ENCODE measurements around the gene SMIM38.

SMIM38 gene

GRCh38 chr11:69155302-69156234 is at the start of gene SMIM38:
Gene SMIM38 (plus strand): TSS chr11:69155935. CDS start chr11:69157847, 1,912 bp downstream.
- Mint-ChIP-seq H3K9me3 (no peaks in the 10 kb centered on the region), H3K4me1 (ENCODE audit: low read depth) (peaks cover 14% of the 10 kb centered on the region), H3K27me3 (peaks cover 4% of the 10 kb centered on the region), H3K4me3 (peak within 1 kb of the TSS; percentile 47), H3K27ac (peak within 1 kb of the TSS; percentile 83), H3K36me3 (ENCODE audit: low read depth) (no peaks in the 10 kb centered on the region)

GRCh38 chr11:69106031-69106811 is 49.5 kb upstream of the SMIM38 start:
- H3K27ac Mint-ChIP-seq, result no peak overlapping the region
- H3K27me3 Mint-ChIP-seq, result no peaks in the 10 kb centered on the region
- H3K36me3 Mint-ChIP-seq (ENCODE audit: low read depth), result no peaks in the 10 kb centered on the region
- H3K4me3 Mint-ChIP-seq, result no peak overlapping the region
- peaks cover 3% of the 10 kb centered on the region for H3K4me1 Mint-ChIP-seq (ENCODE audit: low read depth)
- H3K9me3 Mint-ChIP-seq, result peaks cover 6% of the 10 kb centered on the region

- Mint-ChIP-seq H3K4me1 (ENCODE audit: low read depth) (no peaks in the 10 kb centered on the region), H3K9me3 (peaks cover 6% of the 10 kb centered on the region)
Measured at GRCh38 chr11:69107413-69107812, 48.3 kb upstream of the SMIM38 start.

GRCh38 chr11:69108030-69108429 is 47.7 kb upstream of the SMIM38 start:
- peaks cover 6% of the 10 kb centered on the region for H3K9me3 Mint-ChIP-seq
- no peaks in the 10 kb centered on the region for H3K27me3 Mint-ChIP-seq
- H3K4me1 Mint-ChIP-seq (ENCODE audit: low read depth), result no peaks in the 10 kb centered on the region
- no peaks in the 10 kb centered on the region for H3K36me3 Mint-ChIP-seq (ENCODE audit: low read depth)
- no peak overlapping the region for H3K4me3 Mint-ChIP-seq
- H3K27ac Mint-ChIP-seq, result no peak overlapping the region

More at GRCh38 chr11:69107413-69107812, 48.3 kb upstream of the SMIM38 start:
- H3K36me3 Mint-ChIP-seq (ENCODE audit: low read depth), result no peaks in the 10 kb centered on the region
- no peak overlapping the region for H3K27ac Mint-ChIP-seq
- no peaks in the 10 kb centered on the region for H3K27me3 Mint-ChIP-seq
- H3K4me3 Mint-ChIP-seq, result no peak overlapping the region

GRCh38 chr11:69108559-69108958 is 47.2 kb upstream of the SMIM38 start:
- H3K4me3 Mint-ChIP-seq, result no peak overlapping the region
- no peaks in the 10 kb centered on the region for H3K36me3 Mint-ChIP-seq (ENCODE audit: low read depth)
- H3K4me1 Mint-ChIP-seq (ENCODE audit: low read depth), result no peaks in the 10 kb centered on the region
- H3K27ac Mint-ChIP-seq, result no peak overlapping the region
- H3K9me3 Mint-ChIP-seq, result peaks cover 6% of the 10 kb centered on the region
- H3K27me3 Mint-ChIP-seq, result no peaks in the 10 kb centered on the region

- no peak overlapping the region for H3K4me3 Mint-ChIP-seq
- H3K4me1 Mint-ChIP-seq (ENCODE audit: low read depth), result no peaks in the 10 kb centered on the region
- H3K27ac Mint-ChIP-seq, result no peak overlapping the region
Measured at GRCh38 chr11:69109101-69109500, 46.6 kb upstream of the SMIM38 start.

GRCh38 chr11:69110451-69110850 is 45.3 kb upstream of the SMIM38 start:
- H3K9me3 Mint-ChIP-seq, result peaks cover 6% of the 10 kb centered on the region
- H3K27ac Mint-ChIP-seq, result peak overlapping the region; percentile 46
- H3K27me3 Mint-ChIP-seq, result no peaks in the 10 kb centered on the region
- no peaks in the 10 kb centered on the region for H3K36me3 Mint-ChIP-seq (ENCODE audit: low read depth)
- no peaks in the 10 kb centered on the region for H3K4me1 Mint-ChIP-seq (ENCODE audit: low read depth)
- H3K4me3 Mint-ChIP-seq, result no peak overlapping the region

More at GRCh38 chr11:69109101-69109500, 46.6 kb upstream of the SMIM38 start:
- H3K9me3 Mint-ChIP-seq, result peaks cover 6% of the 10 kb centered on the region
- H3K36me3 Mint-ChIP-seq (ENCODE audit: low read depth), result no peaks in the 10 kb centered on the region
- no peaks in the 10 kb centered on the region for H3K27me3 Mint-ChIP-seq

- peaks cover 6% of the 10 kb centered on the region for H3K9me3 Mint-ChIP-seq
- H3K4me1 Mint-ChIP-seq (ENCODE audit: low read depth), result no peaks in the 10 kb centered on the region
- no peaks in the 10 kb centered on the region for H3K27me3 Mint-ChIP-seq
- H3K27ac Mint-ChIP-seq, result no peak overlapping the region
- no peaks in the 10 kb centered on the region for H3K36me3 Mint-ChIP-seq (ENCODE audit: low read depth)
- no peak overlapping the region for H3K4me3 Mint-ChIP-seq
Measured at GRCh38 chr11:69111624-69112542, 43.9 kb upstream of the SMIM38 start.

- peaks cover 6% of the 10 kb centered on the region for H3K9me3 Mint-ChIP-seq
- H3K27me3 Mint-ChIP-seq, result no peaks in the 10 kb centered on the region
- no peak overlapping the region for H3K4me3 Mint-ChIP-seq
- no peaks in the 10 kb centered on the region for H3K36me3 Mint-ChIP-seq (ENCODE audit: low read depth)
- no peak overlapping the region for H3K27ac Mint-ChIP-seq
- no peaks in the 10 kb centered on the region for H3K4me1 Mint-ChIP-seq (ENCODE audit: low read depth)
Measured at GRCh38 chr11:69113226-69113625, 42.5 kb upstream of the SMIM38 start.

- Mint-ChIP-seq H3K36me3 (ENCODE audit: low read depth) (no peaks in the 10 kb centered on the region), H3K27me3 (no peaks in the 10 kb centered on the region), H3K4me1 (ENCODE audit: low read depth) (no peaks in the 10 kb centered on the region), H3K27ac (no peak overlapping the region), H3K4me3 (no peak overlapping the region), H3K9me3 (peaks cover 6% of the 10 kb centered on the region)
Measured at GRCh38 chr11:69113646-69114340, 41.9 kb upstream of the SMIM38 start.

GRCh38 chr11:69114362-69114761 is 41.4 kb upstream of the SMIM38 start:
- H3K9me3 Mint-ChIP-seq, result peaks cover 6% of the 10 kb centered on the region
- no peaks in the 10 kb centered on the region for H3K36me3 Mint-ChIP-seq (ENCODE audit: low read depth)
- H3K4me3 Mint-ChIP-seq, result no peak overlapping the region
- H3K27me3 Mint-ChIP-seq, result no peaks in the 10 kb centered on the region
- H3K27ac Mint-ChIP-seq, result no peak overlapping the region
- no peaks in the 10 kb centered on the region for H3K4me1 Mint-ChIP-seq (ENCODE audit: low read depth)

GRCh38 chr11:69114811-69115523 is 40.8 kb upstream of the SMIM38 start:
- H3K4me1 Mint-ChIP-seq (ENCODE audit: low read depth), result no peaks in the 10 kb centered on the region
- H3K27ac Mint-ChIP-seq, result no peak overlapping the region

More at GRCh38 chr11:69114811-69115523, 40.8 kb upstream of the SMIM38 start:
- Mint-ChIP-seq H3K27me3 (no peaks in the 10 kb centered on the region), H3K36me3 (ENCODE audit: low read depth) (no peaks in the 10 kb centered on the region), H3K4me3 (no peak overlapping the region), H3K9me3 (peaks cover 6% of the 10 kb centered on the region)

Data from stimulated activated naive CD8-positive, alpha-beta T cell treated with anti-CD3 and anti-CD28 coated beads, Interleukin-15, Interleukin-2, amounts not matched to agents 100 ng/mL and 50 ng/mL, for 24 hours (primary cell).